Activated CD4-positive, alpha-beta T cell treated with anti-CD3 and anti-CD28 coated beads, Interleukin-2, amount 50 U/mL, for 24 hours (primary cell): ENCODE data around the gene COL4A3.
"Not testable (repeated sequence)": the region's sequence is repeated elsewhere in the genome, so short reads cannot be mapped to it uniquely, and the experiment has no call there.

ENCODE experiments used
- DNase-seq, 2 donors: peaks; one replicate each; pipeline ENCODE4 v3.0.0-alpha.2; 2020; ENCODE audit warnings: low read depth in 1 of 2, low spot score in 1 of 2

Gene COL4A3

DNA sequence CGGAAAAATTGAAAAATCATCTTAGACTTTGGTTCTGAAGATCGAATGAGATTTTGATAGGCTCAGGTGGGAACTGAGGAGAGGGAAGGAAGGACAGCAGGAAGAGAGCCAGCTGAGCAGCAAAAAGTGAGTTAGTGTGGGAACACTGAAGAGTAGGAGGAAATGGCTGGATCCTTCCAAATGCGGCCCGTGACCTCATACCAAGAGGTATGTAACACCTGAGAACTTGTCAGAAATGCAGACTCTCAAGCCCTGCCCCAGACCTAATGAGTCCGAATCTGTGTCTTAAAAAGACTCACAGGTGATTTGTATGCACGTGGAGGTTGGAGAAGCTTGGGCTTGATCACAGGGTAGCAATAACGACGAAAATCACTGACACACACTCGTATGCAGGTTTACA lies 42.0 kb downstream of the COL4A3 start:
- no peak for DNase-seq

DNA sequence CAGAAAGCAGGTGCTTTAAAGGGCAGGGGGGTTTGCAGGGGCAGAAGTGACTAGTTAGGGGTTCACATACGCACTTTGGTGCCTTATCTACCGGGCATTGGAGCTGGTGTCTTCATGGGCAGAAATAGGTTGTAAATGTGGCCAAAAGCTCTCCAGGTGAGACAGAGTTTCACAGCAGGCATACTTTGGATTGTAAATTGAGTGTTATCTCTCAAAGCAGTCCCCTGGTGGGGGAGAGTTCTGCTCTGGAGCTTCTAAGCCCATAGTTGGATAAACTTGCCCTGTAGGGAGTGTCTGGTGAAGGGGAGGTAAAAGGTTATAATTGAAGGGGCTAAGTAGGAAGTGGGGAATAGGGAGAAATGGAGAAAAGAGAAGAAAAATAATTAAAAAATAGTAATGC lies 43.1 kb downstream of the COL4A3 start:
- DNase-seq, result no peak

DNA sequence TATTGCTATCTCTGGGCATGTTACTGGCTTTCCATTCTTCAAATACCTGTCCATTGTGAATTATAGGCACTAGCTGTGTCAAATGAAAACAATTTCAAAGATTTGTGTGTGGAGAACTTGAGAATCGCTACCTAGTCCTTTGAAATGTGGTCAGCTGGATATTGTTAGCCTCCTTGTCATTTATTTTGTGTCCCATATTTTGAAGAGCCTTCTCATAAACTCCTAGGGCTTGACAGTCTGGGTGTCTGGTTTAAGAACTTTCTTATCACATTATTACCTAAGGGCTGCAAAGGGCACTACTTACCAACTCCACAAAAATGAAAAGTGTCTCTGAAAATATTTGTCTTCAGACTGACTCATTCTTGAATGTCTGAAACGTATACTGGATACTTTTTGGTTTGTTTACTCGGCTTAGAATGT lies 50.2 kb downstream of the COL4A3 start:
- DNase-seq, result no peak

DNA sequence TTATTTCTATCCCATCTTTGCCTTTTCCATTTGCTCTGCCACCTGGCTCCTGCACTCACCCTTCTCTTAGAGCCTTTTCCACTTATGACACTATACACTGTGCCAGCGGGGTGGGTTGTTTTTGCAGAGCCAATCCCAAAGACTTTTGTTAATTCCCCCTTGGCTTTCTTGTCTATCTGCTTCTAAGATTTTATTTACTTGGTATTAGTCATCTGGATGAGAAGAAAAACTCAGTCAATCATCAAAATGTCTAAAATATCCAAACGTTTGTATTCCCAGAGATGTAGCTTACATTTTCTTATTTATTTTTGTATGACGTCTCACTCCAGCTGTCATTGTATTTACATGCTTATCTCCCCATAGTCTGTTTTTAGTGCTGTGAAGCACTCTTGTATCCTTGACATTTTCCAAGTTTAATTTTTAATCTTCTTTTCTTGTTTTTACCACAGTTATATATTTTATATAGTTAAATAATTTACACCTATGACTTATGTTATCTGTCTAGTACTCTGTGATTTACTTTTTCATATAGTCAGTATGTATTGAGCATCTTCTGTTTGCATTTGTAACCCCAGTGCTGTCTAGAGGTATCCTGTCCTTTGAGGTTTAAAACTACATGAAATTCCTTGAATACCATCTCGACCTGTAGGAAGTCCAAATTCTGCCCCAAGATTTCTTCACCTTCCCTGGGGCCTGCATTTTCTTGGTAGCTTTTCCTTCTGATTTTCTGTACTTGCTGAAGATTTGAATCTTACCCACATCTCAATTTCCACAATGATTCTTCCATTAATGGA lies 55.1 kb downstream of the COL4A3 start:
- DNase-seq, result no peak

DNA sequence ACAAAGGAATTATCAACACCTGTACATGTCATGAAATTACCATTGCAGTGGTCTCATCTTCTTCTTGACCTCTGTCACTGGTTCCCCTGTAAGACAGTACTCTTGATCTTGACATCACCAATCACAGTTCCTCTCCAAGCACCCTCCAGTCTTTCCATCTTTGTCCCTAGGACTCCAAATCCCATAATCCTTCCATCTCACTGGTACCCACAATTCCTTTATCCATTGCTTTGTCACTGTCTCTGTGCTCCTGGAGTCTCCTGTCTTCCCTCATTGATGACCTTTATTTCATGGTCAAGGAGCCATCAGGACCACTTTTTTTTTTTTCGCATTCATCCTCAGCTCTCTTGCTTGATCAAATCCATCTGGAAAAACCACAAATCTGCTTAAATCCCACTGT lies 56.7 kb downstream of the COL4A3 start:
- no peak for DNase-seq

DNA sequence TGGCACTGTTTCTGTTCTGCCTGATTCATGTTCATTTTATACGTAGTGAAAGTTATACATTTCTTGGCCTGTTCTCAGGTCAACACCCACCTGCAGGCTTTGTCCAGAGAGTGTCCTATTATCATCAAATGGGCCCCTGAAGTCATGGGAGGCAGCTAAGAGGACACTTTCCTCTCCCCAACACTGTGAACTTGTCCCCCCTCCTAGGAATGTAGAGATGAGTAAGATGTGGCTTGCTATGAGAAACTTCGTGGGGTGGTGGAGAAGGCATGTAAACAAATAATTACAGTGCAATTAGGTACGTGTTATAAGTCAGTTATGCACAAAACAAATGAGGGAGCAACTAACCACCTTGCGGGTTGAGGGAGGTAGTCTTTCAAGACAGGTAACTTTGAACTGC lies 57.9 kb downstream of the COL4A3 start:
- no peak for DNase-seq

DNA sequence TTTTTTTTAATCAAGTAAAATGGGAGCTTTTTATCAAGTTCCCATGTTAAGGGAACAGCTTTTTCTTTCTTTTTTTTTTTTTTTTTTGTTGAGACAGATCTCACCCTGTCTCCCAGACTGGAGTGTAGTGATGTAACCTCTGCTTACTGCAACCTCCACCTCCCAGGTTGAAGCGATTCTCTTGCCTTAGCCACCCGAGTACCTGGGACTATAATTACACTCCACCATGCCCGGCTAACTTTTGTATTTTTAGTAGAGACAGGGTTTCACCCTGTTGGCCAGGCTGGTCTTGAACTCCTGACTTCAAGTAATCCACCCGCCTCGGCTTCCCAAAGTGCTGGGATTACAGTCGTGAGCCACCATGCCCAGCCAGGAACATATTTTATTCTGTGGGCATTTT lies 61.2 kb downstream of the COL4A3 start:
- not testable (repeated sequence) for DNase-seq

DNA sequence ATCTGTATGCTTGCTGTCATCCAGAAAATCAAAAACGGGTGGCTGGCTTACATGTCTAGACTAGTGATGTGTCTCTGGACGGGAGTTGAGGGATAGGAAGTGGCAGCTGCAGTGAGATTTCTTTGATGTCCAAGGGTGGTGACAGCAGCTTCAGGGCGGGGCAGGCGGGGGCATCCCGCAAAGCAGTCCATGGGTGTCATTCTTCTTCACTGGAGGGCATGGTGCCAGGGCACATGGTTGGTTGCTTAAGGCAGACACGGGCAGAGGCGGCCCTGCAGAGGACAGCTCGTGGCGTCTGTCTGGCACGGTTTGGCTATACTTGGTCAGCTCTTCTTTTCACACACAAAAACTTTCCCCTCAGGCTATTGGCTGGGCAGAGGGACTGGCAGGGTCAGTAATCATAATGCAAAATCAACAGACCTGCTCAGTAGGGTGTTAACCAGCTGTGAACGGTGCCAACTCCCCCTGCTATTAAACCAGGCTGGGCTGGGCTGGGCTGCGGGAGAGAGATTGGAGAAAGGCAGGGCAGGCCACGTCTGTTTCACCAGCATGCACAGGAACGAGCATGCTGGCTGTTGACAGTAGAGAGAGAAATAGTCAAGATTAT lies 63.7 kb downstream of the COL4A3 start:
- DNase-seq, result no peak

DNA sequence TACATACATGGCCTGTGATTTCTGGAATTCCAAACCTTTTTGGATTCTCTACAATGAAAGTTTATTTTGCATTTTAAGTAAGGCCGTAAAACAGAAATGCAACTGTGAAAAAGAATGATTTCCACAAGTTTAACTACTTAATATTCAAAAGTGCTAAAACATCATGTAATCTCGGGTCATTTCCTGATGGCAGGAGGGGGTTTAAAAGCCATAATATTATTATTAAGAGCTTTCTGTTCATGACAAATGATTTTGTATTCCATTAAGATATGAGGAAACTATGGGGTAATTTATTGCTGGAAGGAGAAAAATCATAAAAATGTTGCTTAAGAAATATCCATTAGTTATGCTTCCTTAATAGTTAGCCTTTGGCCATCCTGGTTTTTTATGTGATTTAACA lies 65.7 kb downstream of the COL4A3 start:
- no peak for DNase-seq

DNA sequence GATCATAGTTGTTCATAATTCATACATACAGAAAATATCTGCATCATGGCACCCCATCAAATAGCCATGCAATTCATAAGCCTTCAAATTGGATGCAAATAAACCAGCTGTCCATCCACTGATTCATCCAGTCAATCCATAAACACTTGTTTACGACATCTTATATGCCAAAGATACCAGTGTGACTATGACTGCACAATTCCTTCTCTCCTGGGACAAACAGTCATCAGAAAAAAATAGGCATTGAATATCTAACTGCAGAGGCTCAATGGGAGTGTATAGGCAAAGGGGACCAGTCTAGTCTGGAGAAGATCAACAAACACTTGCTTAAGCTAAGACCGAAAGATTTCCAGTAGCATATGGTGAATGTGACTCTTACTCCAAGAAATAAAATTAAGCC lies 70.0 kb downstream of the COL4A3 start:
- no peak for DNase-seq

DNA sequence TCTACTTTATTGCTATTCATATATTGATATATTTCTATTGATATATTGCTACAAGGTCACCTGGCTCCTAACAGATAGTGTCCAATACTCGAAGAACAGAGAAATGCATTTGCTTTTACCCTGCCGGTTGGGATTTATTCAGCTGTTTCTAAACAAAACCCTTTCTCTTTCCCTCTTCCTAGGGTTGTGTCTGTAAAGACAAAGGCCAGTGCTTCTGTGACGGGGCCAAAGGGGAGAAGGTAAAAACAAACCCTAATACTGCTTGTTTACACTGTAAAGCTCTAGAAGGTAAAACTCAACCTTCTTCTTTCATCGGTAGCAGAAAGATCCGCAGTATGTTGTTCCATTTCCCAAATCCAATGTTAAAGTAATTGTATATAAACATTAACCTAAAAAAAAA lies 73.4 kb downstream of the COL4A3 start:
- no peak for DNase-seq

DNA sequence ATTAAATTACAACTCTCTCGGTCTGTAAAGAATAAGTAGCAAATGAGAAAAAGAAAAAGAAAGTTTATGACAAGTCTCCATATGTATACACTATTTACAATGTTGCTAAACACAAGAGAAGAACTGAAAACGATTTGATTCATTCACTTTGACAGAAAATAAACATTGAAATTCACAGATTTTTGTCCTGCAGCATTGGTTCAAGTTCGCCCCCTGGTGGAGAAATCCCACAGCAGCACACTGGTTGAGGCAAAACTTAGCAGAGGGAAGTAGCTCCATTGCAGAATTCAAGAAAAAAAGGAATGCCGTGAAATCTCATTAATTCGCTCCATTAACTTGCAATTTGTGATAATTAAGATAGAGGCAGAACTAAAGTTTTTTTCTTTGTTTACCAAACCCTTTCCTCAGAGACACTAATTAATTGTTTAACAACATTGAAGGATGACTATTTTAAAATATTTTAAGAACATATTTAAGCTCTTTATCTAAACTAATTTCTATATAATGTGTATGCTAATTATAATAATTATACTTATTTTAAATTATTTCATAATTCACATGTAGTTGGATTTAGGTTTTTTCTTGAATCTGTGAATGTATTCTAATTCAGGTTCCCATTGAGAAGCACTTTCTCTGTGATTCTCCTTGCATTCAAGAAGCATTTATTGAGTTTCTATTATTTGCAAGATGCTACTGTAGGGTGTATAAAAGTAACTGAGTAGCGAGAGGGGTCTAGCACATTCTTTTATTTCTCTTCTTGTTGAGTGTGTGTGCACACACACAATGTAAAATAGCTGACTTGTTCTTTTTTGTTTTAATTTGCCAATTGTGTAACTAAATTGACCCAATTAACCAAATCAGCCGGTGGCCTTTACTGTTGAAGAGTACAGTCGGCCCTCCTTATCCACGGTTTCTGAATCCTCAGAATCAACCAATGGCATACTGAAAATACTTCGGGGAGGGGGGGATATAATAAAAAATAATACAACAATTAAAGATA lies 74.1 kb downstream of the COL4A3 start:
- DNase-seq, result peak; percentile 26 to 40

DNA sequence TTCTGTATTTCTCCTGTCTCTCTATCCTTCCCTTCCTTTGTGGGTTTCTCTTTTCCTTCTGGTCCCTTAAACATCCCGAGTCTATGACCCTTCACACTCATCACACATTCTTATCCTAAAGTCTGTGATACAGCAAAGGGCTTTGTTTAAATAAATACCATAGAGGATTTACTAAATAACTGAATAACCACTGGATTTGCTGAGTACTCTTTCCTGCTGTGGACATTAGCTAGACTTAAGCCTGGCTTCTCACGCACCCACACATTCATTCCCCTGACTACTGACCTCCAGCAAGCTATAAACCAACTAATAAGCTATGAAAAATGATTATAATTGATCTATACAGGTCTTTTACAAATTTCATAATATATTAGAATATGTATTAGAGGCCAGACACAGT lies 76.6 kb downstream of the COL4A3 start:
- no peak for DNase-seq

DNA sequence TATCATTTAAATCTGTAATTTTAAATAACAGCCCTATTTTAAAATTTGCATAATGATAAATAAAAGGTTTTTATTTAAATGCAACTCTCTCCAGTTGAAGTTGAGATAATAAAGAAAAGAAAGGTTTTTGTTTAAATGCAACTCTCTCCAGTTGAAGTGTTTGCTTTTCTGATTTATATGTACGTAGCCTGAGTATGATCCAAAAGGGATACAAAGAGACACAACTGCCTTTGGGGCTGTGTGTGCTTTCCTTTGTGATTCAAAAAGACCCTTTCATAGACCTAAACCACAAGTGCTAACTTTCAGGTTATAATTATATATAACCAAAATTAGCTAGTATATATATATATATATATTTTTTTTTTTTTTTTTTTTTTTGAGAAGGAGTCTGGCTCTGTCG lies 84.5 kb downstream of the COL4A3 start:
- DNase-seq, result no peak

DNA sequence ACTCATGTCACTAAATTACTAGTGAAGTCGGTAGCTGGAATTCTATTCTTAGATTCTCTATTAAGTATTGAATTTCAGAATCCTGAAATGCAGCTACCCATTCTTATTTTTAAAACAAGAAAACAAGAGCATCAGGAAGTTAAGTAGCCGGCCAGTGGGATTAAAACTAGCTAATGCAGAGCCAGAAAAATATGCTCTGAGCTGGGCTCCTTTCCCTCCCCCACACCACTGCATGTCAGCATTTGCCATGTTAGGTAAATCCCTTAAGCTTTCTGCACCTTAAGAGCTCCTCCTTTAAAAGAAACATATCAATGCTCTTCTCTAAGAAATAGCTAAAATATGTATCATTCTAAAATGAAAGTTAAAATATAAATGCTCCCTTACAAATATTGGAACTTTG lies 88.4 kb downstream of the COL4A3 start:
- DNase-seq, result no peak

DNA sequence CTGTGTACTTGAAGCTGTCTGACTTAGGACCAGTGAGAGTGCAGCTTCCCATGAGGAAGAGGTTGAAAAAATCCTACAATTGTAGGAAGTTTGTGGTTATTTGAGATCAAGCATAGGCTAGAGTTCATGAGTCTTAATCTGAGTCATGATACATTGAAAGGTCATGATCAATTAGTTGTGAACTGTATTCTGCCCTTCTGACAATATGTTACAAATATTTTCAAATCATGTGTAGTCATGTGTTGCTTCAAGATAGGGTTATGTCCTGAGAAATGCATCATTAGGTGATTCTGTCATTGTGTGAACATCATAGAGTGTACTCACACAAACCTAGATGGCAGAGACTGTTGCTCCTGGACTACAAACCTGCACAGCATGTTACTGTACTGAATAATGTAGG lies 92.2 kb downstream of the COL4A3 start:
- DNase-seq, result no peak

DNA sequence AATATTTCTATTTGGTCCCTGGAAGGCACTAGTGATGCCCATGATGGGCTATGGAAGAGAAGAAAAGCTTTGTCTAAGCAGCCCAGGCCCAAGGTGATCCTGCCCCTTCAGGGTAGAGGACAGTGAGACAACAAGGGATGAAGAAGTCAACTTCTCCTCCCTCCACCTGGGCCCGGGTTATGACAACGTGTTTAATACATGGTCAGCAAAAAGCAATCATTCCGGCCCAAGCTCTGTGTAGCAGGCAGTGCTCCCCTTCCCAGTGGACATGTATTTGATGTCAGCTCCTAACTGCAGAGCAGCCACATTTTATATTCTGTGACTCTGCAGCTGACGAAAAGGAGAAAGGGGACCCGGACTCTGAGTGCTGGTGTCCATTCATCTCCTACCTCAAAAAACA lies 93.4 kb downstream of the COL4A3 start:
- DNase-seq, result no peak

DNA sequence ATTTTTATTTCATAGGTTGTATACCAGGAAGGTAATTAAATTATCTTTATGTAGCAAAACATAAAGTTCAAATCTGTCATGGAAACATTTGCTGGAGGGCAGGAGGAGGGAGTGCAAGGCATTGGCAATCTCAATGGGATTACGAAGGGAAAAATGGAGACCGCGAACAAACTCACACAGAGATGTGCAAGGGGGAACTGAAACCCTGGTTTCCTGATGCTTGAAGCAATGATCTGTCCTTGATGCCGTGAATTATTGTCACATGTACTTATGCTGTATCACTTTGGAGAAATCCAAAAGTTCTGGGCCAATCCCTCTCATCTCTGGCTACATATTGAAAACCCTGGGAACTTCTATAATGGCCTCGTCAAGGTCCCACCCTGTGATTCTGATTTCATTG lies 95.6 kb downstream of the COL4A3 start:
- no peak for DNase-seq

DNA sequence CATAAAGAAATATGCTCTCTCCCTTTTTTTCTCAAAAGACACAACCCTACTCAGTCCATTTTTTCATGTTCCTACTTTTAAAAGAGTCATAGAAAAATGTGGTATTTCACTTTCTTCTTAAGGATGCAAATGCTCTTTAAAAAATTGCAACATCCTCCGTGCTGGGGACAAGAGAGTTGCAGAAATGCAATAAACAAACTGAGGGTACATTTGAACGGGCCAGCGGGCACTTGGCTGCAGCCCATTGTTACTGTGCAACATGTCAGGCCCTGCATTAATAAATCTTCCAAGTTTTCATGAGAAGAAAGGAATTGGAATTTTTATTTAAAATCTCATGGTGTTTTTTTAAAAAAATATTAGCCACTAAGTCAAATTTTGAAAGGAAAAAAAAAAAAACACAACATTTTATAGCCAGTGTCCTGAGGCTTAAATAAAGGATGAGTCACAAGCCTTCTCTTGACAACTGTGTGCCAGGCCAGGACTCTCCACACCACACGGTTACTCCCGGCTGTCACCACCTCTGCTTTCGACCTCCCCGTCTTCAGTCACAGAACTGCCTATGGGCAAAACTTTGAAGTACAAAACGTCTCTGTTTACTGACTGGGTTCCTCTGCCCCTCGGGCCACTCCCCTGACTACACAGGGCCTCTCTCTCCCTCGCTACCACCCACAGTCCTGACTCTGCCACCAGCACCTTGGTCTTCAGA lies 103.1 kb downstream of the COL4A3 start:
- DNase-seq, result no peak

DNA sequence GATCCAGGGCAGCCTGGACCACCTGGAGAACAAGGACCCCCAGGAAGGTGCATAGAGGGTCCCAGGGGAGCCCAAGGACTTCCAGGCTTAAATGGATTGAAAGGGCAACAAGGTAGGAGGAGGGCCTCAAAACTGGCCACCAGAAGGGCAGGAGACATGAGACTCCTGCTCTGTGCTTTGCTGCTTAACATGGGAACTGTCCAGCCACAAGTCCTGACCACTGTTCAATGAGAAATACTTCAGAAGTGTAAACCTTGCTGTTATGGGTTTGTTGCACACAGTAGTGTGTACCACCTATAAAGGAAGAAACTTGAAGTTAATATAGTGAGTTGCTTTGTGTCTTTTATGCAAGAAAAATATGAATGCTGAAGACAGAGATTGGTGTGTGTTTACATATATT lies 116.5 kb downstream of the COL4A3 start:
- DNase-seq, result no peak

DNA sequence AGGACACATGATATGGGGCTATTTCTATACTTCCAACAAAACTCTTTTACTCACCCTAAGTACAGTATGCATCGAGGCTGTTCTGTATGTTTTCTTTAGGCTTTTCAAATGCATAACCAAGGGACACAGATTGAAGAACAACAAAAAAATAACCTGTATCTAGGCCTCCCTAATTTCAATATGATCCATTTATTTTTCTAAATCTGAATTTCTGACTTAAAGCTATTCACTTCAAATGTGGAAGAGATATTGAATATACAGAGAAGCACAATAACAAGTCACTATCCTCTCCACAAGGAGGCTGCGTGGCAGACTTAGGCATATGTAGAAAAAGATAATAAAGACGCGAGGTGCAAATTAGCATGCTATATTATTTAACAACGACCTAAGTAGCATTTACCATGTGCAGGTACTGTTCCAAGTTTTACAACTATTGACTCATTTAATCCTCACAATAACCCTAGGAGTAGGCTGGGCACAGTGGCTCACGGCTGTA lies 121.4 kb downstream of the COL4A3 start:
- DNase-seq, result no peak
